IPS DF 19.7 (cell line): ENCODE results near the gene H3-3A.

Source experiments
- DNase-seq: peaks from one replicate; pipeline ENCODE4 v3.0.0-alpha.2; 2013; ENCODE audit warnings: low read depth, low spot score

The H3-3A gene

GRCh38 chr1:226054519-226055327 is 7.8 kb upstream of the H3-3A start:
- DNase-seq: no peak

GRCh38 chr1:226059709-226060108 is 2.8 kb upstream of the H3-3A start:
- no peak for DNase-seq

- no peak for DNase-seq
Measured at GRCh38 chr1:226060427-226060826, 2.1 kb upstream of the H3-3A start.

- DNase-seq: no peak
Measured at GRCh38 chr1:226061068-226061840, 1.3 kb upstream of the H3-3A start.

- peak; percentile 47 for DNase-seq
Measured at GRCh38 chr1:226061841-226062557, 517 bp upstream of the H3-3A start.

DNA sequence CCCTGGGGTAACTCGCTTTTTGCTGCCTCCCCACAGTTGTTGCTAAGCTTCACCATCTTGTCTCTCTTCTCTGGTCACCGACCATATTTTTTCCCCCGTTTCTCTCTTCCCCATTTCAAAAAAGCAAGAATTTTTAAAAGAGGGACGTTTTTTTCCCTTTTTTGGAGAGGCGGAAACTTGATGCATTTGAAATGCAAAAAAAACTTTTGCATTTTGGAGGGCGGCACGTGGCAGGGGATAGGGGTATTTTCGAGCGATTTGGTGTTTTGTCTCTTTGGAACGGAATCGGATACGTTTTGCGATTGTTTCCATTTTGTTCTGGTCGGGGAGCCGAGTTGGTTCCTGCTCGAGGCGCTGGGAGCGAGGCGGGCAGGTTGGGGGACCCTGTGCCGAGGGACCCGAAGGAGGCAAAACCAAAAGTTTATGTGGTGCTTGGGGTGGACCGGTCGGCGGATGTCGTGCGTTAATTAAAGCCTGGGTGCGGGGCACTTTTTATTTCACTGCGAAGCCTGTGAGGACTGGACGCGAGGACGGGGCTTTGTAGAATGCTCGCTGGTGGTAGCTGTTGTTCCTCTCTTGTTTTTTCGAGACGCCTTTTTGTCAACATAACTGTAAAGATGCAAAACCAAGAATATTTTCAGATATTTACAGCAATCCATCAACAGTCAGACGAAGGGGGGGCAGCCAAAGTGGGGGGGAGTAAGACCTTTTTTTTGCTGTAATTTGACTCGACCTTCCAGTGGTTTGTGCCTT is 884 bp downstream of the H3-3A start:
- no peak for DNase-seq

DNA sequence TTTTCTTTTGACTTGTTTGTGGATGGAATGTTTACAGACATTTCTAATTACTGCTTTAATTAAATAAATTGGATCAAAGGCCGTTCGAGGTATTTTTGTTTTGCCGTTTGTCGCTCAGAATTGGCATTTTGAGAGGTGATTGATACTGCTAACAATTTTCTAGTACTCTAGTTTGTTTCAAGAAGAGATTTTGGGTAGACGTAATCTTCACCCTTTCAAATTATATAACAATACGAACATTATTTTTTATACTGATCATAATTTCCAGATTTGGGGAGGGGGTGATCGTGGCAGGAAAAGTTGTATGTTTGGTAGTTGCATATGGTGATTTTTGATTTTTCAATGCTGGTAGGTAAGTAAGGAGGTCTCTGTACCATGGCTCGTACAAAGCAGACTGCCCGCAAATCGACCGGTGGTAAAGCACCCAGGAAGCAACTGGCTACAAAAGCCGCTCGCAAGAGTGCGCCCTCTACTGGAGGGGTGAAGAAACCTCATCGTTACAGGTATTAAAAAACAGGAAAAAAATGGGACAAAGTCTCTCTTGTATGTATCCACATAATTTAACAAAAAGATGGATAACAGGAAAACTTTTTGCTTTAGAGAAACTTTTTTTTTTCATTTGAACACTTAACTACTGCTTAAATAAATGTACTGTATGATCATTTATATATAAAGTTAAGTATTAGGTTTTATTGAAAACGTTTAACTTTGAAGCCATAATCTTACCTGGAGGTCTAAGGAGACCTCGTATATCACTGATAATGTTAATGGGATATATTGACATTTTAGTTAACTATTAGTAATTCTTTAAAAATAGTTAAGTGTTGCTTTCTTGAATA is 1.7 kb downstream of the H3-3A start:
- DNase-seq: no peak

DNA sequence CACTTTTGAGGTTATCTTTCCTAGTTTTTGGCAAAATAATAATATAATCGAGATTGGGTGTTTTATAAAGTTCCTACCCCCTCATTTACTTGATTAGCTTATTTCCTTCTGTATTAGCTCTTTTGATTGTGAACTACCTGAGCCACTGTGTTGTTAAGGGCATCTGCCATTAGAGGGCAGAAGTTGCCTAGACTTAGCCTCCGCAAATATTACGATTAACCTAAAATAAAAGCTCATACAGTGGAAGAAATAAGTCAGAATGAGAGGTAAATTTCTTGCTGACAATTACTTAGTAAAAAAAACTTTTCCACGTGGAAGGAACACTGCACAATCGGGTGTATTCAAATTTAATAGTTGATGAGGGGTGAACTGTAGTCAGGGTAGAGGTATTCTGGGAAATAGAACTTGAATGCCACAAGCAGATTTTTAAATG is 2.3 kb downstream of the H3-3A start:
- DNase-seq: no peak

DNA sequence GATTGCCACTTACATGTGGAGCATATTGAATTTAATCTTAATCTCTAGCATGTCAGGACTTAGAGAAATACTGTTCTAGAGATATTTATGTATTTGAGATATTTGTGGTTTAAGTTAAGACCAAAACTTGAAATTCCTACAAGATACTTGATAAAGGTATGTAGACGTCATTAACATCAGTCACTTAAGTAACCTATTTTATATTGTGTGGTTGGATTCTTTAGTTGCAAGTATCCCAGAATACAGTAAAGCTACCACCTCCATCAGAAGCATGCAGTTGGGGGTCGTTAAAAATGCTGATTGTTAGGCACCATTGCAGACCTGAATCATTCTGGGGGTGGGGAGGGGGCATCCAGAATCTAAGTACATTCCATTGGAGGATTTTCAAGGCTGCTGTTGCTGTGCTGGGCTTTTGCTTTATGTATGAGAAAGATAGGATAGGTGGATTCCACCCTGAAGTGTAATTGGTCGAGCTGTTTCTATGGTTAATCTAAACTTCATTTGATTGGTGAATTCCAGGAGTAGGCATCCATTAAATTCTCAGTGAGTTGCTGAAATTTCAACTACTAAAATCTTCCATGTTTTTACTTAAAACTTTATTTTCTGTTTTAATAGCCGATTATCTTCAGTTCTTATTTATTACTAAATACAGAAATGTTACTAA is 4.0 kb downstream of the H3-3A start:
- DNase-seq: no peak

- no peak for DNase-seq
Measured at GRCh38 chr1:226069811-226070489, 7.4 kb downstream of the H3-3A start.

DNA sequence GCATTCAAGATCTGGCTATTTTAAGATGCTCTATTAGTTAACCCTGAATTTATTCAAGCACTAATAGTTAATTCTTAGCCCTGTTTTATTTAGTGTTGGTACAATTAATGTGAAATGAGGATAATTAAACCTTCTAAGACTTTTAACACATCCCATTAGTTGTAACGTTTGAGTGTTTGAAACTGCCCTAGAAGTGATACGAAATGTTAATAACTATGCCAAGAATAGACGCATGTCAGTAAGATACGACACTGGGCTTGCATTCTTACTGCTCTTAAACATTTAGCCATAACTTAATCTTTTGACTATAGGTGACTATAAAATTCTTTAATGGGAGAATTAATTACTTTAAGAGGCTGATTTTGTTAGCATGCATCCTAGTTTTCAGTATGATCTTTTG is 9.8 kb downstream of the H3-3A start:
- DNase-seq: no peak

DNA sequence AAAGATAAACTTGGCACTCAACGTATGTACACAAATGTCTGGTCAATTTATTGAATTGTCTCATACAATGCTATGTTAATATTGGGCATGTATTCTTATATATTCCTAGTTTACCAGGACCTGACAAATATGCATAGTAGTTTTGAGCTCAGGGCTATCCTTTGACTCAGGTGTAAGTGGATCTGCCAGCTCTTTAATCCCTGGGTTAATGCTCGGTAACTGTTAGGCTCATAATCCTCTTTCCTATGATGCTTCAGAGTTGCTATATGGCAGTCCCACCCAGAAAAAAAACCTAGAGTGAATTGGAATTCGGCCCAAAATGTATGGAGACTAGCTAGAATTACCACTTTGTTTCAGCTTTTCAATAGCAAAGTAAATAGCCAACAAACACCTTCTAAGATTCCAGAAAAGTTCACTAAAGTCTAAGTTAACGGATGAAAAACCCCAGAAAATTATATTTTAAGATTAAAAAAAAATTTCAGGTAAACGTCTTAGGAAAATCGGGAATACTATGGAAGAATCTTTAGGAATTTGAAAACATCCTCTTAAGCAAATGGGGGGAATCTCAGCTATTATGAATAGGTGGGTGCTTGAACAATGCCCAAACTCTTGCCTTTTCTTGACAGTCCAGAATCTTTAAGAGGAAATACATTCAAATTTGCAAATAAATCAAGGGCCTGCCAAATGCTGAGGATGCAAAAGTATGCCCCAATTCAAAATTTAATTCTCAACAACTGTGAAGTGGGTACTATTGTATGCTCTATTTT is 10.9 kb downstream of the H3-3A start:
- DNase-seq: no peak

DNA sequence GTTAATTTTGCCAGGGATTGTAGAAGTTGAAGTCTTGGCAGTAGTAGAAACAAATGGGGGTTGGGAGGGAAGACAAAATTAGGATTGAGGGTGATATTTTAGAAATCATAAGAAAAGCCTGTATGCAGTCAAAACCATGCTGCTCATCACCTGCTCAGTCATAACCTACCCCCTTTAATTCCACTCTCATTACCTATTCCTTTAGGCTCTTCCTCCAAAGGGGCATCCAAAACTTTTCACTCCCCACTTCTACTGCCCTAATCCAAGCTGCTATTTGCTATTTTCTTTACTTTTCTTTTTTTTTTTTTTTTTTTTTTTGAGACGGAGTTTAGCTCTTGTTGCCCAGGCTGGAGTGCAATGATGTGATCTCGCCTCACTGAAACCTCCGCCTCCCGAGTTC is 11.5 kb downstream of the H3-3A start:
- DNase-seq: no peak

GRCh38 chr1:226076378-226076777 is 13.9 kb downstream of the H3-3A start:
- DNase-seq: no peak

DNA sequence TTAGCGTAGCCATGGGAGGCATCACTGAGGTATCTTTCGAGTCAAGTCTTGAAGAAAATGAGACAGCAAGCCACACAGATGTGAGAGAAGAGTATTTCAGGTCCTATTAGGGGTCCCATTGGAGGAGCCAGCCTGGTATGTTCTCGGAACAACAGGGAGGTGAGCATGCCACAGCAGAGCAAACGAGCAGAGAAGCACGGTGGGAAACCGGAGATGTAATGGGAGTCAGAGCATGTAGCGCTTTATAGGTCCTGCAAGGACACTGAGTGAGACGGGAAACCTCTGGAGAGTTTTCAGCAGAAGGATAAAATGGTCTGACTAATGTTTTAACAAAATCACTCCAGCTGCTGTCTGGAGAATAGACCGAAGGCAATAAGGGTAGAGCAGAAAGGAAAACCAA is 15.9 kb downstream of the H3-3A start:
- DNase-seq: no peak

- no peak for DNase-seq
Measured at GRCh38 chr1:226082587-226082917, 20.0 kb downstream of the H3-3A start.

DNA sequence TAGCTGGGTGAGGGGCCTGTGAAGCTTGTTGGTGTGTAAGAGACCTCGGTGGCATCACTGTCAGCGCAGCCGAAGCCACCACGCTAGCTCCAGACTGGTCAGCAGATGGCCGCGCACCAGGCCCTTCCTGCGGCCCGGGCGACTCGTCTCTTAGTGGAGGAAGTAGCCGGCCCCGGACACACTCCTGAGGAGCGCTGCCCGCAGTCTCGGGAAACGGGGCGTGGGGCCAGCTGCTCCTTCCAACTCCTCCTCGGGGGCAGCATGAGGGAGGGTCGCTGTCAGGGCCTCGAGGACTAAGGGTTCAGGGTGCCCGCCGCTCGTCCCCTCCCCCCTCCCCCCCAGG is 20.4 kb downstream of the H3-3A start:
- no peak for DNase-seq

- DNase-seq: no peak
Measured at GRCh38 chr1:226083302-226084101, 21.0 kb downstream of the H3-3A start.
